OCI-LY1 (cell line): ENCODE results near the gene ARMC3.

ENCODE experiments used
- CTCF ChIP-seq: fragments of 200-600 bp; sonication (generic), shearing (Covaris generic); IDR thresholded peaks from 2 replicates; pipeline ENCODE4 v1.5.1; 2017; ENCODE audit warnings: mild to moderate bottlenecking, antibody characterized with exemption, low read length, moderate library complexity, mixed read lengths
- EZH2 ChIP-seq: fragments of 200-600 bp; sonication (generic), shearing (Covaris generic); IDR thresholded peaks from 2 replicates; pipeline ENCODE4 v1.8.0; 2017; ENCODE audit warnings: borderline replicate concordance, mixed run types, mild to moderate bottlenecking, antibody characterized with exemption, low read length, moderate library complexity, mixed read lengths

- TF ChIP-seq CTCF (no peak), EZH2 (no peak)
Measured at GRCh38 chr10:23067337-23067736, 139.5 kb downstream of the ARMC3 start.
